ENCODE data around the gene RECQL5. TPM values are rescaled to one million over a fixed set of nuclear protein-coding genes. Genes with fewer than 3 reads are reported as not detected.

Gene RECQL5
- total and polyA plus RNA-seq, 12 donors: 11.2 to 188 (median 32.9) TPM

DNA sequence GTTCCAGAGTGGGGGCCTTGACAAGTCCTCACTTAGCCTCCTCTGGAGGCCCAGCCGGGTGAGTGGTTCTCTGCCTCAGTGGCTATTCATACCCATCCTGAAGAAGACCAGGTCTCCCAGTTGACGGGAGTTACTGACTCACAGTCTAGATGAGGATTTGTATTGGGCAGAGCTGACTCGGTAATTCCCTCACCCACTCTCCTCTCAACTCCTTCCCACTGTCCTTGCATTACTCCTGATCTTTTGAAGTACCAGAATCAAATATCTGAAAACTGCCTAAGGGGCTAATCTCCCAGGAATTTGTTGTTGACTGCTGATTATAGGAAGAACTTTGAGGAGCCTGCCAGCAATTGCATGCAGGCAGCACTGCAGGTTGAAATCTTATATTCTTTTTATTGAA is 14.3 kb upstream of the RECQL5 start:
- Histone ChIP-seq H3K36me3 (replicated peaks in 1 of 2) (peaks cover 0 to 22% of the 10 kb centered on the region in 2 donors), H3K4me1 (replicated peaks in 1 of 2) (peaks cover 0 to 17% of the 10 kb centered on the region in 2 donors), H3K4me3 (no peak overlapping the region), H3K27ac (peak overlapping the region in 1 of 5 donors; percentile 13), H3K9me3 (replicated peaks in 1 of 3) (no peaks in the 10 kb centered on the region), H3K27me3 (no peaks in the 10 kb centered on the region)
- intact Hi-C loops (cut with DNase I): loop anchor here in 1 of 2 donors (5.0 kb wide), 1 partner anchor 56 kb away; no protein-coding TSS in a partner anchor
- DNase-seq: no peak
- WGBS, 4 donors: 74 to 82% (median 79%) methylated on average over 3 of the region's 3 CpGs
- TF ChIP-seq, protein P1, sequence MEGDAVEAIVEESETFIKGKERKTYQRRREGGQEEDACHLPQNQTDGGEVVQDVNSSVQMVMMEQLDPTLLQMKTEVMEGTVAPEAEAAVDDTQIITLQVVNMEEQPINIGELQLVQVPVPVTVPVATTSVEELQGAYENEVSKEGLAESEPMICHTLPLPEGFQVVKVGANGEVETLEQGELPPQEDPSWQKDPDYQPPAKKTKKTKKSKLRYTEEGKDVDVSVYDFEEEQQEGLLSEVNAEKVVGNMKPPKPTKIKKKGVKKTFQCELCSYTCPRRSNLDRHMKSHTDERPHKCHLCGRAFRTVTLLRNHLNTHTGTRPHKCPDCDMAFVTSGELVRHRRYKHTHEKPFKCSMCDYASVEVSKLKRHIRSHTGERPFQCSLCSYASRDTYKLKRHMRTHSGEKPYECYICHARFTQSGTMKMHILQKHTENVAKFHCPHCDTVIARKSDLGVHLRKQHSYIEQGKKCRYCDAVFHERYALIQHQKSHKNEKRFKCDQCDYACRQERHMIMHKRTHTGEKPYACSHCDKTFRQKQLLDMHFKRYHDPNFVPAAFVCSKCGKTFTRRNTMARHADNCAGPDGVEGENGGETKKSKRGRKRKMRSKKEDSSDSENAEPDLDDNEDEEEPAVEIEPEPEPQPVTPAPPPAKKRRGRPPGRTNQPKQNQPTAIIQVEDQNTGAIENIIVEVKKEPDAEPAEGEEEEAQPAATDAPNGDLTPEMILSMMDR (IDR thresholded peaks at IDR 0.05): no peak
- TF ChIP-seq POLR2A (IDR thresholded peaks at IDR 0.05): no peak

DNA sequence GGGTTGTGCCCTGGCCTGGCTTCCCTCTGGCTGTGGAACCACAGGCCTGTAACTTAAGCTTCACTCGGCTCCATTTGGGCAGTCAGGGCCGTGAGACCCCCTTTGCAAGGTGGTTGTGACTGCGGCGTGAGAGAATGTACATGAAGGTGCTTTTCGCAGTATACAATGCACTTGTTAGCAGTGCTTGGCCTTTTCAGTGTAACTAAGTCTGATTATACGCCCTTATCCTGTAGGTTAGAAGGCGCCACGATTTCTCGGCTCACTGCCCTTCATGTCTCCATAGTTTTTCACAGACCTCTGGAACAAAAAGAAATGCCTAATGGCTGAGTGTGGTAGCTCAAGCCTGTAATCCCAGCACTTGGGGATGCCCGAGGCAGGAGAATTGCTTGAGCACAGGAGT is 13.5 kb upstream of the RECQL5 start:
- TF ChIP-seq, protein P1 (IDR thresholded peaks at IDR 0.05): no peak
- no peak for TF ChIP-seq POLR2A (IDR thresholded peaks at IDR 0.05)
- H3K27me3 ChIP-seq: no peaks in the 10 kb centered on the region
- peak overlapping the region in 2 of 5 donors; percentile 17 to 34 for H3K27ac ChIP-seq
- H3K4me3 ChIP-seq: no peak overlapping the region
- peaks cover 0 to 17% of the 10 kb centered on the region in 2 donors for H3K4me1 ChIP-seq (replicated peaks in 1 of 2)
- peaks cover 0 to 22% of the 10 kb centered on the region in 2 donors for H3K36me3 ChIP-seq (replicated peaks in 1 of 2)
- 80 to 91% (median 90%) methylated on average over 6 to 10 of the region's 10 CpGs for WGBS, 4 donors
- intact Hi-C loops (cut with DNase I): loop anchor here in 1 of 2 donors (5.0 kb wide), 1 partner anchor 57 kb away; no protein-coding TSS in a partner anchor
- H3K9me3 ChIP-seq (replicated peaks in 1 of 3): no peaks in the 10 kb centered on the region
- DNase-seq: no peak

DNA sequence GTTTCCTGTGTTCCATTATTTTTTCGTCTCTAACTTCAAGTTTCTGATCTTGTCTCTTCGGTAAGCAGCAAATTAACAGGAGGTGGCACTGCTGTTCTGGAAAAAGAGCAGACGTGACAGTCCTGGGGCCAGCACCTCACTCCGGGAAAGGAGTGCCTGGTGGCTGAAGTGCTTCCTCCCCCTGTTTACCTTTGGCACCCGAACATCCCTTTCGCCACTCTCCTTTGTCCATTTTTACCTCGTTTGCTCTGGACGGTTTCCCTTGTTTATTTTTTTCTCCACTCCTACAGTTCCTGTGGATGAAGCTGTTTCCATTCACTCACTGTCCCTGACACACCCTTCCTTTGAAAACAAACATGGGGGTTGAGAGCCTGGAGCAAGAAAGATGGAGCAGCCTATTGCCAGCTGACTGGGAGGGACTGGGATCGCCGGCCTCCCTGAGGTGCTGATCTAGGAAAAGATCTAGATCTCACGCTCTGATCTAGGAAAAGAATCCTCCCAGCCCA is 12.8 kb upstream of the RECQL5 start:
- peak in 3 of 7 donors; percentile 23 to 70 (median 47) for DNase-seq
- WGBS, 4 donors: 72 to 79% (median 74%) methylated on average over 11 of the region's 11 CpGs
- Histone ChIP-seq H3K36me3 (replicated peaks in 1 of 2) (peaks cover 0 to 22% of the 10 kb centered on the region in 2 donors), H3K9me3 (replicated peaks in 1 of 3) (no peaks in the 10 kb centered on the region), H3K4me3 (no peak overlapping the region), H3K4me1 (replicated peaks in 1 of 2) (peaks cover 0 to 16% of the 10 kb centered on the region in 2 donors), H3K27ac (peak overlapping the region in 2 of 5 donors; percentile 17 to 34), H3K27me3 (no peaks in the 10 kb centered on the region)
- intact Hi-C loops (cut with DNase I): loop anchor here in 1 of 2 donors (5.0 kb wide), 1 partner anchor 58 kb away; no protein-coding TSS in a partner anchor
- TF ChIP-seq POLR2A (IDR thresholded peaks at IDR 0.05): no peak
- TF ChIP-seq, protein P1 (IDR thresholded peaks at IDR 0.05): peak in 3 of 6 experiments; percentile 14 to 42 (median 27)

- Histone ChIP-seq H3K36me3 (replicated peaks in 1 of 2) (peaks cover 0 to 51% of the 10 kb centered on the region in 2 donors), H3K4me1 (replicated peaks in 1 of 2) (no peaks in the 10 kb centered on the region), H3K4me3 (no peak overlapping the region), H3K27me3 (no peaks in the 10 kb centered on the region), H3K9me3 (replicated peaks in 1 of 3) (no peaks in the 10 kb centered on the region), H3K27ac (no peak overlapping the region)
- no peak for DNase-seq
- intact Hi-C loops (cut with DNase I): no loop called here
- 59 to 71% (median 66%) methylated on average over 3 of the region's 3 CpGs for WGBS, 4 donors
- TF ChIP-seq POLR2A (IDR thresholded peaks at IDR 0.05): no peak
- TF ChIP-seq, protein P1 (IDR thresholded peaks at IDR 0.05): no peak
Observed at GRCh38 chr17:75676461-75676860, 9.5 kb upstream of the RECQL5 start.
